ENCODE data around the gene RAPGEF5. TPM values are rescaled to one million over a fixed set of nuclear protein-coding genes. Genes with fewer than 3 reads are reported as not detected.

RAPGEF5 gene
- total RNA-seq, 1 experiment from 2014 or later: 15.6 TPM

DNA sequence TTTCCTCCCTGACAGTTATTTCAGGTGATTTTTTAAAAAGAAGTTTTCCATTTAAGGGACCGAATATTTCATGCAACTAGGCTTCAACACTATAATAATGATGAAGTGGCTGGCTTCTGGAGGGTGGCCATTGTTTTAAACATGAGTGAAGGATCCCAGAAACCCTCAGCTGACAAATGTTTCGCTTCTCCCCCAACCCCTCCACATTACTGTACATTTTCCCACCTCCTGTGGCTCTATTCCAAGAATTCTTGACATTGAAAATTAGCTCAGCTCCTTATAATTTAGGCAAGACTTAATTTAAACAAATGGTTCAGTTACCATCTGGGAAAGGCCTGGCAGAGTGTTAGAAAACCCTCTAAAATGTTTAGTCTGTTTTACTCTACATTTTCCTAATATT is 281.4 kb downstream of the RAPGEF5 start:
- ChIA-PET POLR2A (interaction anchor here (1.9 kb wide), 1 partner anchor 8 kb away, joined by 6 read pairs; no protein-coding TSS in a partner anchor), CTCF (no interaction called here), RAD21 (ENCODE audit: low non-redundant PET in 1 of 2, low total read pairs in 2 of 2, uncharacterized antibody in 2 of 2, unreplicated experiment in 2 of 2) (no interaction called here)
- Histone ChIP-seq H3K9ac (ENCODE audit: low read length) (no peak overlapping the region), H3K36me3 (ENCODE audit: control insufficient read depth in 1 of 2, insufficient read depth in 2 of 2, low read length in 2 of 2) (no peaks in the 10 kb centered on the region), H3K4me3 (replicated peaks in 1 of 2; ENCODE audit: low read depth in 1 of 2, low read length in 2 of 2) (no peak overlapping the region), H2AFZ (ENCODE audit: low read depth, low read length, poor library complexity, severe bottlenecking) (no peak overlapping the region), H3K4me2 (ENCODE audit: low read length) (no peak overlapping the region), H3K4me1 (ENCODE audit: control insufficient read depth in 1 of 2, insufficient read depth in 2 of 2, low read length in 2 of 2) (no peaks in the 10 kb centered on the region), H4K20me1 (ENCODE audit: insufficient read depth) (no peaks in the 10 kb centered on the region), H3K27me3 (ENCODE audit: insufficient read depth, low read length) (no peaks in the 10 kb centered on the region), H3K9me2 (ENCODE audit: insufficient read depth) (no peaks in the 10 kb centered on the region), H3K79me2 (ENCODE audit: insufficient read depth, low read length) (no peaks in the 10 kb centered on the region), H3K27ac (ENCODE audit: low read depth, low read length) (no peak overlapping the region), H3K9me3 (ENCODE audit: control insufficient read depth in 1 of 2, insufficient read depth in 1 of 2, low read depth in 1 of 2, low read length in 2 of 2) (no peaks in the 10 kb centered on the region)
- intact Hi-C loops (cut with micrococcal nuclease): no loop called here
- BruUV-seq (replicated peaks): no TSS peak
- no peak for DNase-seq (ENCODE audit: low read depth, low spot score)
- no peak for TF ChIP-seq SRF (IDR thresholded peaks at IDR 0.05; ENCODE audit: low read depth)
- TF ChIP-seq RAD21 (IDR thresholded peaks at IDR 0.05; ENCODE audit: low read depth): no peak
- no peak for TF ChIP-seq TCF7L2 (IDR thresholded peaks at IDR 0.05; ENCODE audit: borderline replicate concordance, extremely low read depth, insufficient read depth, insufficient read length)
- TF ChIP-seq, protein P1, sequence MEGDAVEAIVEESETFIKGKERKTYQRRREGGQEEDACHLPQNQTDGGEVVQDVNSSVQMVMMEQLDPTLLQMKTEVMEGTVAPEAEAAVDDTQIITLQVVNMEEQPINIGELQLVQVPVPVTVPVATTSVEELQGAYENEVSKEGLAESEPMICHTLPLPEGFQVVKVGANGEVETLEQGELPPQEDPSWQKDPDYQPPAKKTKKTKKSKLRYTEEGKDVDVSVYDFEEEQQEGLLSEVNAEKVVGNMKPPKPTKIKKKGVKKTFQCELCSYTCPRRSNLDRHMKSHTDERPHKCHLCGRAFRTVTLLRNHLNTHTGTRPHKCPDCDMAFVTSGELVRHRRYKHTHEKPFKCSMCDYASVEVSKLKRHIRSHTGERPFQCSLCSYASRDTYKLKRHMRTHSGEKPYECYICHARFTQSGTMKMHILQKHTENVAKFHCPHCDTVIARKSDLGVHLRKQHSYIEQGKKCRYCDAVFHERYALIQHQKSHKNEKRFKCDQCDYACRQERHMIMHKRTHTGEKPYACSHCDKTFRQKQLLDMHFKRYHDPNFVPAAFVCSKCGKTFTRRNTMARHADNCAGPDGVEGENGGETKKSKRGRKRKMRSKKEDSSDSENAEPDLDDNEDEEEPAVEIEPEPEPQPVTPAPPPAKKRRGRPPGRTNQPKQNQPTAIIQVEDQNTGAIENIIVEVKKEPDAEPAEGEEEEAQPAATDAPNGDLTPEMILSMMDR (IDR thresholded peaks at IDR 0.05 in 2 of 3, conservative IDR thresholded peaks at IDR 0.05 in 1 of 3; ENCODE audit: borderline replicate concordance in 1 of 3, insufficient read depth in 1 of 3, low read depth in 2 of 3, low read length in 2 of 3): no peak
- no peak for TF ChIP-seq EZH2phosphoT487 (IDR thresholded peaks at IDR 0.05; ENCODE audit: borderline replicate concordance)
- TF ChIP-seq, protein P2, sequence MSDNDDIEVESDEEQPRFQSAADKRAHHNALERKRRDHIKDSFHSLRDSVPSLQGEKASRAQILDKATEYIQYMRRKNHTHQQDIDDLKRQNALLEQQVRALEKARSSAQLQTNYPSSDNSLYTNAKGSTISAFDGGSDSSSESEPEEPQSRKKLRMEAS (IDR thresholded peaks at IDR 0.05): no peak
- ATAC-seq: no peak

DNA sequence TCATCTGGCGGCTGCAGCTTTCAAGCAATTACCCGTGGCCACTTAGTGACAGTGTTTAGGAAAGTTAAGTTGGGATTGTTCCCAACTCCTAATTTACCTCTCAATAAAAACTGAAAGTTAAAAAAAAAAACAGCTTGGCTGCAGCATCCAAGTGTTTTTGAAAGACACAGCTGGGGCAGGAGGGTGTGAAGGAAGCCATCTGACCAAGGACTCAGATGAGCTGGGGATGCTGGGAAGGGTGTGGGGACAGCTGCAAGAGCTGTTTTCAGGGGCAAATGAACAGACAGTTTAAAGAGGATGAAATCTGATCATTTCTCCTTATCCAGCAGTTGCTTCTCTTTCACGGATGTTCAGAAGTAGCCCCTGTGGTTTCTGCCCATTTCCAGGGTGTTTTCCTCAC is 282.1 kb downstream of the RAPGEF5 start:
- CTCF ChIA-PET: interaction anchor here (1.6 kb wide), 1 partner anchor 35 kb away, joined by 4 read pairs; no protein-coding TSS in a partner anchor
- H3K4me2 ChIP-seq (ENCODE audit: low read length): no peak overlapping the region
- TF ChIP-seq, protein P3, sequence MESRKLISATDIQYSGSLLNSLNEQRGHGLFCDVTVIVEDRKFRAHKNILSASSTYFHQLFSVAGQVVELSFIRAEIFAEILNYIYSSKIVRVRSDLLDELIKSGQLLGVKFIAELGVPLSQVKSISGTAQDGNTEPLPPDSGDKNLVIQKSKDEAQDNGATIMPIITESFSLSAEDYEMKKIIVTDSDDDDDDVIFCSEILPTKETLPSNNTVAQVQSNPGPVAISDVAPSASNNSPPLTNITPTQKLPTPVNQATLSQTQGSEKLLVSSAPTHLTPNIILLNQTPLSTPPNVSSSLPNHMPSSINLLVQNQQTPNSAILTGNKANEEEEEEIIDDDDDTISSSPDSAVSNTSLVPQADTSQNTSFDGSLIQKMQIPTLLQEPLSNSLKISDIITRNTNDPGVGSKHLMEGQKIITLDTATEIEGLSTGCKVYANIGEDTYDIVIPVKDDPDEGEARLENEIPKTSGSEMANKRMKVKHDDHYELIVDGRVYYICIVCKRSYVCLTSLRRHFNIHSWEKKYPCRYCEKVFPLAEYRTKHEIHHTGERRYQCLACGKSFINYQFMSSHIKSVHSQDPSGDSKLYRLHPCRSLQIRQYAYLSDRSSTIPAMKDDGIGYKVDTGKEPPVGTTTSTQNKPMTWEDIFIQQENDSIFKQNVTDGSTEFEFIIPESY (IDR thresholded peaks at IDR 0.05; ENCODE audit: extremely low read depth, insufficient replicate concordance, low read length): no peak
- TF ChIP-seq, protein P1 (IDR thresholded peaks at IDR 0.05 in 2 of 3, conservative IDR thresholded peaks at IDR 0.05 in 1 of 3; ENCODE audit: borderline replicate concordance in 1 of 3, insufficient read depth in 1 of 3, low read depth in 2 of 3, low read length in 2 of 3): no peak

More for the DNA sequence above, 282.1 kb downstream of the RAPGEF5 start:
- Histone ChIP-seq H3K27me3 (ENCODE audit: insufficient read depth, low read length) (no peaks in the 10 kb centered on the region), H3K36me3 (ENCODE audit: control insufficient read depth in 1 of 2, insufficient read depth in 2 of 2, low read length in 2 of 2) (no peaks in the 10 kb centered on the region), H3K4me1 (ENCODE audit: control insufficient read depth in 1 of 2, insufficient read depth in 2 of 2, low read length in 2 of 2) (no peaks in the 10 kb centered on the region), H3K27ac (ENCODE audit: low read depth, low read length) (no peak overlapping the region), H3K9ac (ENCODE audit: low read length) (no peak overlapping the region), H3K4me3 (replicated peaks in 1 of 2; ENCODE audit: low read depth in 1 of 2, low read length in 2 of 2) (no peak overlapping the region), H3K9me2 (ENCODE audit: insufficient read depth) (no peaks in the 10 kb centered on the region), H3K79me2 (ENCODE audit: insufficient read depth, low read length) (no peaks in the 10 kb centered on the region), H4K20me1 (ENCODE audit: insufficient read depth) (no peaks in the 10 kb centered on the region), H3K9me3 (ENCODE audit: control insufficient read depth in 1 of 2, insufficient read depth in 1 of 2, low read depth in 1 of 2, low read length in 2 of 2) (no peaks in the 10 kb centered on the region), H2AFZ (ENCODE audit: low read depth, low read length, poor library complexity, severe bottlenecking) (no peak overlapping the region)
- POLR2A ChIA-PET: interaction anchor here (1.9 kb wide), 1 partner anchor 8 kb away, joined by 6 read pairs; no protein-coding TSS in a partner anchor
- RAD21 ChIA-PET (ENCODE audit: low non-redundant PET in 1 of 2, low total read pairs in 2 of 2, uncharacterized antibody in 2 of 2, unreplicated experiment in 2 of 2): no interaction called here
- BruUV-seq (replicated peaks): no TSS peak
- no peak for ATAC-seq
- no peak for DNase-seq (ENCODE audit: low read depth, low spot score)
- intact Hi-C loops (cut with micrococcal nuclease): no loop called here
